Endodermal cell (in vitro differentiated cells): ENCODE results near the gene CLDN6. TPM values are rescaled to one million over a fixed set of nuclear protein-coding genes. Genes with fewer than 3 reads are reported as not detected.

Source experiments
- DNase-seq: peaks from one replicate; pipeline ENCODE4 v3.0.0-alpha.2; 2017
- H3K27ac ChIP-seq: 2 replicates; pipeline ENCODE4 v1.5.1; 2013; ENCODE audit warnings: mild to moderate bottlenecking, low read depth, low read length, moderate library complexity
- H3K27me3 ChIP-seq: 2 replicates; pipeline ENCODE4 v1.6.1; 2013; ENCODE audit warnings: mild to moderate bottlenecking, low read length, moderate library complexity; ENCODE audit not compliant: insufficient read depth, control insufficient read depth, poor library complexity, severe bottlenecking
- H3K36me3 ChIP-seq: 2 replicates; pipeline ENCODE4 v1.7.0; 2013; ENCODE audit warnings: mild to moderate bottlenecking, low read length, moderate library complexity; ENCODE audit not compliant: control insufficient read depth, insufficient read depth
- H3K4me1 ChIP-seq: one replicate; pipeline ENCODE4 v1.7.0; 2013; ENCODE audit warnings: low read length; ENCODE audit not compliant: control insufficient read depth, insufficient read depth
- H3K4me3 ChIP-seq: 2 replicates; pipeline ENCODE4 v1.5.1; 2013; ENCODE audit warnings: mild to moderate bottlenecking, low read length, moderate library complexity
- H3K9ac ChIP-seq: 2 replicates; pipeline ENCODE4 v1.6.1; 2013; ENCODE audit warnings: mild to moderate bottlenecking, low read length, moderate library complexity; ENCODE audit not compliant: poor library complexity, severe bottlenecking; ENCODE audit errors: extremely low read depth
- H3K9me3 ChIP-seq: 2 replicates; pipeline ENCODE4 v1.6.1; 2013; ENCODE audit warnings: mild to moderate bottlenecking, low read length, moderate library complexity; ENCODE audit not compliant: control insufficient read depth
- H3K27ac Mint-ChIP-seq: 2 replicates; pipeline ENCODE4 v1.8.0; 2020; ENCODE audit warnings: mixed read lengths
- H3K27me3 Mint-ChIP-seq: 2 replicates; pipeline ENCODE4 v1.8.0; 2021; ENCODE audit warnings: mild to moderate bottlenecking, mixed read lengths; ENCODE audit not compliant: insufficient read depth
- H3K36me3 Mint-ChIP-seq: 2 replicates; pipeline ENCODE4 v1.8.0; 2020; ENCODE audit warnings: low read depth, mixed read lengths
- H3K4me1 Mint-ChIP-seq: 2 replicates; pipeline ENCODE4 v1.8.0; 2020; ENCODE audit warnings: mixed read lengths
- H3K4me3 Mint-ChIP-seq: 2 replicates; pipeline ENCODE4 v1.8.0; 2020; ENCODE audit warnings: mild to moderate bottlenecking, moderate library complexity, mixed read lengths
- H3K9me3 Mint-ChIP-seq: 2 replicates; pipeline ENCODE4 v1.8.0; 2020; ENCODE audit warnings: mild to moderate bottlenecking, mixed read lengths
- WGBS, 2 experiments: methylation state at CpG; one replicate each; pipeline versions ENCODE4 v1.1.5 to v1.1.7; 2013; ENCODE audit warnings: missing lambda C conversion rate in 2 of 2, mixed read lengths in 1 of 2; ENCODE audit not compliant: insufficient coverage in 1 of 2, insufficient read length in 1 of 2; 5-methylcytosine and 5-hydroxymethylcytosine counted together
- total RNA-seq, 2 donors: library from RNA; stranded (reverse); fragmentation: NEBNext Ultra II Directional in 1 of 2; extraction: Animal tissue kit (Norgen Biotek cat#: 25700) in 1 of 2; gene quantifications; 2 replicates in 1 of 2; 3 replicates in 1 of 2; pipeline ENCODE4 v1.2.1, GENCODE V29; 2021
- TF ChIP-seq, protein P1 (sequence below): fragments of 200-600 bp; sonication (generic); conservative IDR thresholded peaks from 2 replicates; pipeline ENCODE4 v1.5.0; 2021; ENCODE audit warnings: antibody characterized with exemption, mild to moderate bottlenecking

Gene CLDN6
- total RNA-seq, 2 donors from 2014 or later, result 404 to 572 TPM

DNA sequence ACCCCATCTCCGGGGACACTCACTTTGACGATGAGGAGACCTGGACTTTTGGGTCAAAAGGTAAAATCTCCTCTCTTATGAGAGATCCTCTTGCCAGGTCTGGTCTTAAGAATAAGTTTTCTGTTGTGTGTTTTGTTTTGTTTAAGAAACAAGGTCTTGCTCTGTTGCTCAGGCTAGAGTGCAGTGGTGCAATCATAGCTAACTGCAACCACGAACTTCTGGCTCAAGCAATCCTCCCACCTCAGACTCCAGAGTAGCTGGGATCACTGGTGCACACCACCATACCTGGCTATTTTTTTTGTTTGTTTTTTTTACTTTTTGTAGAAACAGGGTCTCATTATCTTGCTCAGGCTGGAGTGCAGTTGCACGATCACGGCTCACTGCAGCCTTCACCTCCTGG is 32.5 kb upstream of the CLDN6 start:
- Mint-ChIP-seq H3K9me3 (no peaks in the 10 kb centered on the region), H3K27me3 (peaks cover 58% of the 10 kb centered on the region), H3K4me3 (no peak overlapping the region), H3K4me1 (peaks cover 2% of the 10 kb centered on the region), H3K27ac (no peak overlapping the region), H3K36me3 (peaks cover 16% of the 10 kb centered on the region)
- H3K36me3 ChIP-seq, result no peaks in the 10 kb centered on the region
- H3K27me3 ChIP-seq, result peaks cover 30% of the 10 kb centered on the region
- H3K27ac ChIP-seq, result no peak overlapping the region
- H3K4me1 ChIP-seq, result no peaks in the 10 kb centered on the region
- no peak overlapping the region for H3K9ac ChIP-seq
- H3K9me3 ChIP-seq, result no peaks in the 10 kb centered on the region
- DNase-seq, result no peak
- WGBS, 2 experiments, result 96% methylated on average over 5 of the region's 5 CpGs
- TF ChIP-seq, protein P1, sequence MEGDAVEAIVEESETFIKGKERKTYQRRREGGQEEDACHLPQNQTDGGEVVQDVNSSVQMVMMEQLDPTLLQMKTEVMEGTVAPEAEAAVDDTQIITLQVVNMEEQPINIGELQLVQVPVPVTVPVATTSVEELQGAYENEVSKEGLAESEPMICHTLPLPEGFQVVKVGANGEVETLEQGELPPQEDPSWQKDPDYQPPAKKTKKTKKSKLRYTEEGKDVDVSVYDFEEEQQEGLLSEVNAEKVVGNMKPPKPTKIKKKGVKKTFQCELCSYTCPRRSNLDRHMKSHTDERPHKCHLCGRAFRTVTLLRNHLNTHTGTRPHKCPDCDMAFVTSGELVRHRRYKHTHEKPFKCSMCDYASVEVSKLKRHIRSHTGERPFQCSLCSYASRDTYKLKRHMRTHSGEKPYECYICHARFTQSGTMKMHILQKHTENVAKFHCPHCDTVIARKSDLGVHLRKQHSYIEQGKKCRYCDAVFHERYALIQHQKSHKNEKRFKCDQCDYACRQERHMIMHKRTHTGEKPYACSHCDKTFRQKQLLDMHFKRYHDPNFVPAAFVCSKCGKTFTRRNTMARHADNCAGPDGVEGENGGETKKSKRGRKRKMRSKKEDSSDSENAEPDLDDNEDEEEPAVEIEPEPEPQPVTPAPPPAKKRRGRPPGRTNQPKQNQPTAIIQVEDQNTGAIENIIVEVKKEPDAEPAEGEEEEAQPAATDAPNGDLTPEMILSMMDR, result no peak
- no peak overlapping the region for H3K4me3 ChIP-seq

DNA sequence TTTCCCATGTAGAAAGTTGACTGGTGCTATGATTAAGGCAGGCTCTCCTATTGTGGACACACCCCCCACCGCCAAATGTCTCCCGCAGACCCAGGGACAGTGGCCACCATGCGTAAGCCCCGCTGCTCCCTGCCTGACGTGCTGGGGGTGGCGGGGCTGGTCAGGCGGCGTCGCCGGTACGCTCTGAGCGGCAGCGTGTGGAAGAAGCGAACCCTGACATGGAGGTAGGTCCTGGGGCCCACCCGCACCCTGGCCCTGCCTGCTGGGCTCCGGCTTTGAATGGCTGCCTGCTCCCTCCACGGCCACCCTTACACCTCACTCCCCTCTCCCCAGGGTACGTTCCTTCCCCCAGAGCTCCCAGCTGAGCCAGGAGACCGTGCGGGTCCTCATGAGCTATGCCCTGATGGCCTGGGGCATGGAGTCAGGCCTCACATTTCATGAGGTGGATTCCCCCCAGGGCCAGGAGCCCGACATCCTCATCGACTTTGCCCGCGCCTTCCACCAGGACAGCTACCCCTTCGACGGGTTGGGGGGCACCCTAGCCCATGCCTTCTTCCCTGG is 32.0 kb upstream of the CLDN6 start:
- no peak overlapping the region for H3K4me3 Mint-ChIP-seq
- Histone ChIP-seq H3K9ac (no peak overlapping the region), H3K27ac (no peak overlapping the region), H3K36me3 (no peaks in the 10 kb centered on the region), H3K4me1 (no peaks in the 10 kb centered on the region), H3K9me3 (no peaks in the 10 kb centered on the region), H3K4me3 (no peak overlapping the region), H3K27me3 (peaks cover 34% of the 10 kb centered on the region)
- H3K4me1 Mint-ChIP-seq, result peaks cover 3% of the 10 kb centered on the region
- 95 to 99% methylated on average over 14 to 26 of the region's 26 CpGs for WGBS, 2 experiments
- H3K9me3 Mint-ChIP-seq, result no peaks in the 10 kb centered on the region
- TF ChIP-seq, protein P1, result no peak
- DNase-seq, result no peak
- peaks cover 13% of the 10 kb centered on the region for H3K36me3 Mint-ChIP-seq
- peaks cover 63% of the 10 kb centered on the region for H3K27me3 Mint-ChIP-seq
- H3K27ac Mint-ChIP-seq, result no peak overlapping the region

DNA sequence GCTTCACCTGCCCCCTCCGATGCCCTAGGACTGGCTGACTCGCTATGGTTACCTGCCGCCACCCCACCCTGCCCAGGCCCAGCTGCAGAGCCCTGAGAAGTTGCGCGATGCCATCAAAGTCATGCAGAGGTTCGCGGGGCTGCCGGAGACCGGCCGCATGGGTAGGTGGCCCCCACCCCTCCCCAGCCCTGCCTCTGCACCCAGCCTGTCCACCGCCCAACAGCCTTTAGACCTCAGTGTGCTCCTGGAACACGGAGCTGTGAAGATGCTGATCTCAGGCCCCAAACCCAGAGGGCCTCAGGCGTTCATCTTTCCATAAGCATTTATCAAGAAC is 29.4 kb upstream of the CLDN6 start:
- Mint-ChIP-seq H3K9me3 (no peaks in the 10 kb centered on the region), H3K27me3 (peaks cover 69% of the 10 kb centered on the region), H3K4me1 (peaks cover 4% of the 10 kb centered on the region), H3K27ac (no peak overlapping the region), H3K4me3 (peak overlapping the region; percentile 63), H3K36me3 (peaks cover 3% of the 10 kb centered on the region)
- H3K27me3 ChIP-seq, result peaks cover 59% of the 10 kb centered on the region
- no peak overlapping the region for H3K27ac ChIP-seq
- TF ChIP-seq, protein P1, result no peak
- H3K4me3 ChIP-seq, result no peak overlapping the region
- WGBS, 2 experiments, result 36 to 54% methylated on average over 2 to 13 of the region's 13 CpGs
- no peak overlapping the region for H3K9ac ChIP-seq
- no peaks in the 10 kb centered on the region for H3K36me3 ChIP-seq
- peak; percentile 76 for DNase-seq
- H3K4me1 ChIP-seq, result no peaks in the 10 kb centered on the region
- H3K9me3 ChIP-seq, result no peaks in the 10 kb centered on the region
